ENCODE results near the gene PPAN.

PPAN gene

GRCh38 chr19:10138879-10139795 is 33.0 kb downstream of the PPAN start:
- DNase-seq, result no peak

DNA sequence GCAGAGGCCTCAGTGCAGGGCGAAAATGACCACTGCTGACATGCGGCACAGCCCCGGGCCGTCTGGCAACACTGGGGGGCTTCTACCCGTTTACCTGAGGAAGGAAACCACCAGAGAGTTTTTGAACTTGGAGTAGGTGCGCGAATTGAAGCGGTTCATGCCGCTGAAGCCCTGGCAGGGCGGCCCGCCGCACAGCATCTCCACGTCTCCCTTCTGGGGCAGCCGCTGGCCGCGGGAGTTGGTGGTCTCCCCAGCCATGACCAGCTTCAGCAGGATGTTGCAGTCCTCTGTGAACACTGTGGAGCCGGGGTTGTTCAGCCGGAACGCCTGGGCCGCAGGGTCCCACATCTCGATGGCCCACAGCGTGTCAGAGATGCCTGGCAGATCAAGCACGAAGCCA is 33.8 kb downstream of the PPAN start:
- no peak for DNase-seq

GRCh38 chr19:10141479-10141878 is 35.3 kb downstream of the PPAN start:
- no peak for DNase-seq

DNA sequence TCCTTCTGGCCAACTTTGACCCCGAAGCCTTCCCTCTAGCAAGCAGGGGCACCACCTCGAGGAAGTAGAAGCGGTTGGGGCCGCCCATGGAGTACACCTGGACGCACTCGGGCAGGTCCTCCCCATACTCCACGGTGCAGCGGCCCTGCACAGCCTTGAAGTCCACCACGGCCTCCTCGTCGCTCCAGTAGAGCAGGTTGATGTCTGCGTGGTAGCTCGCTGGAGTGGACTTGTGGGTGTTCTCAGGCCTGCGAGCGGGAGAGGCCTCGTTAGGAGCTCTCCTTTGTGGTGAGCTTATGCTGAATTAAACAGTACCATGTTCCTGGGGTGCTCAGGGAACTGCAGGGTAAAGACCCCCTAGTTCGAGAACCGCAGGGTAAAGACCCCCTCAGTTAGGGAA is 35.8 kb downstream of the PPAN start:
- no peak for DNase-seq

DNA sequence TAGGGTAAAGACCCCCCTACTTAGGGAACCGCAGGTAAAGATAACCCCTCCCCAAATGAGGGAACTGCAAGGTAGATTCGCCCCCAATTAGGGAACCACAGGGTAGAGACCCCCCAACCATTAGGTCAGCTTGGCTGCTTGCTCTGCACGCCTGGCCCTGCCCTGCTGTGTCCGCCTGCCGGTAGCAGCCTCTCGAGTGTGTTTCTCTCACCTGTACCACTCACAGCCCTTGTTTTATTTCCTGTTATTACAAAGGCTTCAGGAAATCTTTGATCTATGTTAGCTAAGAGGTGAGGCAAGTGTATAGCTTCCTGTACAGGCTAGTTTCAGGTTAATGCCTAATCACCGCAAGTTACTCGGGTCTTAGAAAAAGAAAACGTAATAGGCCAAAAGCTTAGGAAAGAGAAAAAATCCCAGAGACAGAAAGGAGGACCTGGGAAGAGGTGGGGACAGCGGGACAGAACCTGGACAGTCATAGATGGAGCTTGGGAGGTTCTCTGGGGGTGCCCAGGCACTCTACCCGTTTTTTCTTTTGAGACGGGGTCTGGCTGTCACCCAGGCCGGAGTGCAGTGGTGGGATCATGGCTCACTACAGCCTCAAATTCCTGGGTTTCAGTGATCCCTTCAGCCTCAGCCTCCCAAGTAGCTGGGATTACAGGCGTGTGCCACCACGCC is 36.7 kb downstream of the PPAN start:
- DNase-seq, result no peak

DNA sequence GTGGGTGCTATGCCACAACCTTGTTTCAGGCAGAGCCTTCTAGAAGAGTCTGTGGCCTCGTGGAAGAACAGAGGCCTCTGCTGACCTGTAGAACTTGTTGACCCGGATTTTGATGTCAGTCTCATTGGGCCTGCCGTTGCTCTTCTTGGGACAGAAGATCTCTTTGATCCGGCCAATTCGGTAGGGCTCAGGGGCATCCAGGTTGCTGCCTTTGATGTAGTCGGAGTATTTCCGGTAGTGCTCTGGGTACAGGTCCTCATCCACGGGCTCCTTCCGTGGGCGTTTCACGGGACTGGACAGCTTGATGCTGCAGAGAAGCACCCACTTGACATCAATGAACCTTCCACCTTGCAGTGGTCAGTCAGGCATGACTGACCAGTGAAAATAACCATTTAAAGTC is 37.5 kb downstream of the PPAN start:
- DNase-seq, result no peak

DNA sequence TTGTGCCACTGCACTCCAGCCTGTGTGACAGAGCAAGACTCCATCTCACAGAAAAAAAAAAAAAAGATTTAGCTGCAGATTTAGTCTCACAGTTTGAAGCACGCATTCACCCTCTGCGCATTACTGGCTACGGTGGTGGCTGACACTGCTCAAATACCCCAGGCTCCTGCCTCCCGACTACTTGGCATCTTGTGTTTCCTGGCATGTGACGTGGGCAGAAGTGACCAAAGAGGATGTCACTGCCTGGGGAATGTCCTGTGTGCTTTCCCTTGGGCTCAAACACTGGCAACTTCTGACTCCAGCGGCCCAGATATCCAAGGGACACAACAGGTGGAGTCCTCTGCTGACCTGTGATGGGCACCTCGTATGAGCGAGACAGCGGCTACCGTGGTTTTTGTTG is 38.2 kb downstream of the PPAN start:
- DNase-seq, result no peak

DNA sequence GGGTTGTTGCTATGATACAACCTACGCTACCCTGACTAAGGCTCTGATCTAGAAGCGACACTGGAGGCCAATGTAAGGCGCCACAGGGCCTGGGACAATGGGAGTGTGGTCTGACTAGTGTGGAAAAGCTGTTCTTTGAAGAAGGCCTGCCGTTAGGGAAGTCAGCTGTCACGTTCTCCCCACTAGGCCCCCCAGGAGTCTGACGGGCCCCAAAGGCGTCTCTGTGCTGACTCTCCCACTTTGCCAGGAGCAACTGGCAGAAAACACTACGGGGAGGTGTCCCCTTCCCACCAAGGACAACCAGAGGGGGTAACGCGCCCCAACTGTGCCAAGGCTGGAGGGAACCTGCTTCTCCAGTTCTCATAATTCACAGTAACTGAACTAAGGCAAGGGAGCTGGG is 38.9 kb downstream of the PPAN start:
- no peak for DNase-seq

DNA sequence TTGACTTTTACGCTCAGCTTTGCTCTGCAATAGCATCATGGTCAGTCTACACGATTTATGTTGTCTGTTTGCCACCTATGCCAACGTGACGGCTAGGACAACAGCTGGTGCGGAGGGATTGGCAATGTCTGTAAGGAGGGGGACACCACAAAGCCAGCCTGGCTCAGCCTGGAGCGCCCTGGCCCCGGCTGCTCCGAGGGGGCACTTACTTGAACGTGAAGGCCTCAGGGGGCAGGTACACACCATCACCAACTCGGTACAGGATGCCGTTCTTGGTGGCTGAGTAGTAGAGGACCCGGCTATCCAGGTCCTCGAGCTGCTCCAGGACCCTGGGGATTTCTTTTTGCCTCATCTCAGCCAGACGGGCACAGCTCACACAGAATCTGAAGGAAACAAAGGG is 40.0 kb downstream of the PPAN start:
- DNase-seq, result no peak

DNA sequence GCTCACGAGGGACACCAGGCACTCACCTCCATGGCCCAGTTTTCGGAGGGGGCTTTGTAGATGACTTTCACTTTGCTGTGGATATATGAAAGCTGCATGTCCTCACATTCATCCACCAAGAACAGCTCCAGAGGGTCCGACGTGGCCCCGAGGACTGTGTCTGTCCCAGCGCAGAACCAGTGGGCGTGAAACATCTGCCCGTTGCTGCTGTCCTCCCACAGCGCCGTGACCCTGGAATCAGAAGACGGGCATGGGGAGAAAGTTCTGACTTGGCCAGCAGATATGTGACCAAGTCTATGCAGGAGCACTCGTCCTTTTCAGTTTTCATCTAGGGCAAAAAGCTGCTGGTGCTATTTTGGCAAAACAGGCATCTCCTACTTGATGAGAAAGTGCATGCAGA is 43.3 kb downstream of the PPAN start:
- DNase-seq, result no peak

DNA sequence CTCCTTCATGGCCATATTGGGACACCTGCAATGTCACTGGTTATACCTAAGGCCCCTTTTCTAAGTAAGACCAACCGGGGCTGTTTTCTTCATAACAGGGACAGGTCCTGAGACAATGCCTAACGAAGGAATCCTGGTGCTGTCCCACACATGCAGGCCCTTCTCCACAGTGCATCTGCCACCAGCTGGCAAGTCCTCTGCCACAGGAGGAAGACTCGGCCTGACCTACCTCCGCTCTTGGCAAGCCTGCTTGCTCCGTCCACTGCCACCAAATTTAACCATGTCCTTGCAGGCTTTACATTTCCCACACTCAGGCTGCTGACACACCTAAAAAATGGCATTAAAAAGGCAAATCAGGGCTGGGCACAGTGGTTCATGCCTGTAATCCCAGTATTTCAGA is 45.4 kb downstream of the PPAN start:
- no peak for DNase-seq

DNA sequence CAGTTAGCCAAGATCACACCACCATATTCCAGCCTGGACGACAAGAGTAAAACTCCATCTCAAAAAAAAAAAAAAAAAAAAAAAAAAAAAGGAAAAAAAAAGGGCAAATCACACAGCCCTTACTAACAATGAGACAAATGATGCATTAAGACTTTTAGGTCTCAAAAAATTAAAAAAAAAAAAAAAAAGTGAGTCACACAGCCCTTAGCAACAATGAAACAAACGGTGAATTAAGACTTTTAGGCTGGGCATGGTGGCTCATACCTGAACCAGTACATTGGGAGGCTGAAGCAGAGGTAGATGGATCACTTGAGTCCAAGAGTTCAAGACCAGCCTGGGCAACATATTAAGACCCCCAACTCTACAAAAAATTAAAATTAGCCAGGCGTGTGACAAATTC is 45.9 kb downstream of the PPAN start:
- no peak for DNase-seq

DNA sequence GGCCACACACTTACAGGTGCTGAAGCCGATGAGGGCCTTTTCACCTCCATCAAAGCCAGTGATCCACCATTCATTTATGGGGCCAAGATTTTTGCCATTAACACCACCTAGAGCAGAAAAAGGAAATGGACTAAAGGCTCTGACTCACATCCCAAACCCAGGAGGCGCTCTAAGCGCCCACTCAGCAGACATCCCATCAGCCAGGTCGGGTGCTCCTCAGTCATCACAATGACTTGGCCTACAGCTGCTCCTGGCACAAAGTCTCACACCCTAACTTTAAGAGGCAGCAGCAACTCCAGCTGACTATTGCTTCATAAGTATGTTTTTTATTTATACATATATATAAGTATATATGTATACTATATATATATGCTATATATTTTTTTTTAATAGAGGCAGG is 49.7 kb downstream of the PPAN start:
- DNase-seq, result no peak

DNA sequence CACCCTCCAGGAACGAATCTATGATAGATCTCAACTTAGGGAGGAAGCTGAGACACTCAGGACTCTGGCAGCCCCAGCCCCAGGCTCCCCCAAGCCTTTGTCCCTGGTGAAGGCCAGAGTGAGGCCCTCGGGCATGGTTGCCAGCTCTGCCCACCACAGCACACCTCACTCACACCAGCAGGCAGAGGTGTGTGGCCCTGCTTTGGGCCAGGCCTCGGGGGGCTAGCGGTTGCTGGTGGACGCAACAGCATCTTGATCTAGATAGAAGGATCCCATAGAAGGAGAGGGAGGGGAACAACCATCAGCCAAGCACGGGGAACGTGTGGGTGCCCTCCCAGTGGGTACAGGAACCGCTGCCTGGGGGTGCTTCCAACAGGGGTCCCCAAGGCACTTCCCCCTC is 51.9 kb downstream of the PPAN start:
- DNase-seq, result no peak

DNA sequence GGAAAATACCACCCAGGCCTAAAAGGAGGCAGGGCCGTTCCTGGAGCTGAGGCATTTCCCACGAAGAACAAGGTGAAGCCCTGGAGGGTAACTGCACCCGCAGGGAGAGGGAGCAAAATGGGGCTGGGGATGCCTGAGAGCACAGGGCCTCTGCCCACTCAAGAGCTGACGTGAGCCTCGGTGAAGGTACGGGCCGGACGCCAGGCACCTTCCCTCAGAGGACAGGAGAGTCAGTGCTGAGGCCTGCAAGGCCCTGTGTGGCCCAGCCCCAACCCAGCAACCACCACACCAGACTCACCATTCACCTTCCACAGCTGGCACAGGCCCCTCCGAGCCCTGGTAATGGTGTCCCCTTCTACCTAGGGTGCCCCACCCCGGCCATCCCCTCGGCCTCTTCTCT is 52.3 kb downstream of the PPAN start:
- no peak for DNase-seq

DNA sequence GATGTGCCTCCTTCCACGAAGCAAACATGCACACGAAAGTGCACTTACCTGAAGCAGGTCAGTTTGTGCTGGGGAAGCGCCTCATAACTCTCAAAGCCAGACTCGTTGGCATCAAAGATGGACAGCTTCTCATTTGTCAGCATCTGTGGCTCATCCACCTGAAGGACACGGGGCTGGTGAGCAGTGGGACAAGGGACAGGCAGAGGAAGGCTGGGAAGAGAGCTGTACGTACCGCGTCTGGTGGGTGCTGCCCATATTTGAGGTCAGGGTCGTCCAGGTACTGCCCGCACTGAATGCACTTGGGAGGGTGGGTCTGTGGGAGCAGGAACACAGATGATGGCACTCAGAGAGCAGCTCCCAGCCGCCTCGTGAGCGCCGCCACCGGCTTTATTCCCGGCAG is 53.4 kb downstream of the PPAN start:
- no peak for DNase-seq

Measured in amygdala (tissue), 56 donors.